HAP-1 (cell line): ENCODE results near the gene ZFPM1.
"Not testable (repeated sequence)": the region's sequence is repeated elsewhere in the genome, so short reads cannot be mapped to it uniquely, and the experiment has no call there.

ENCODE experiments used
- DNase-seq, 2 experiments: peaks; one replicate each; pipeline ENCODE4 v3.0.0-alpha.2; 2016 to 2020; ENCODE audit warnings: low spot score in 2 of 2
- H3K27me3 ChIP-seq: fragments of 250-450 bp; sonication (Bioruptor Pico); 2 replicates; pipeline ENCODE4 v1.5.1; 2020; ENCODE audit warnings: low read depth, mild to moderate bottlenecking, moderate library complexity
- H3K36me3 ChIP-seq: fragments of 250-450 bp; sonication (Bioruptor Pico); replicated peaks from 2 replicates; pipeline ENCODE4 v1.5.1; 2020; ENCODE audit warnings: mild to moderate bottlenecking
- H3K4me1 ChIP-seq: fragments of 250-450 bp; sonication (Bioruptor Pico); 2 replicates; pipeline ENCODE4 v1.5.1; 2020; ENCODE audit warnings: mild to moderate bottlenecking
- H3K4me3 ChIP-seq: fragments of 250-450 bp; sonication (Bioruptor Pico); 2 replicates; pipeline ENCODE4 v1.5.1; 2020; ENCODE audit warnings: mild to moderate bottlenecking, moderate library complexity
- H3K9me3 ChIP-seq: fragments of 250-450 bp; sonication (Bioruptor Pico); 2 replicates; pipeline ENCODE4 v1.5.1; 2020; ENCODE audit warnings: mild to moderate bottlenecking, moderate library complexity
- in situ Hi-C: fragments of 300-500 bp; cut with MboI; formaldehyde crosslinking; loops from 3 replicates; pipeline ENCODE4 v1.14.3; 2020; ENCODE audit warnings: low sequenced_read_pairs, inconsistent platforms, mixed read lengths

The ZFPM1 gene

DNA sequence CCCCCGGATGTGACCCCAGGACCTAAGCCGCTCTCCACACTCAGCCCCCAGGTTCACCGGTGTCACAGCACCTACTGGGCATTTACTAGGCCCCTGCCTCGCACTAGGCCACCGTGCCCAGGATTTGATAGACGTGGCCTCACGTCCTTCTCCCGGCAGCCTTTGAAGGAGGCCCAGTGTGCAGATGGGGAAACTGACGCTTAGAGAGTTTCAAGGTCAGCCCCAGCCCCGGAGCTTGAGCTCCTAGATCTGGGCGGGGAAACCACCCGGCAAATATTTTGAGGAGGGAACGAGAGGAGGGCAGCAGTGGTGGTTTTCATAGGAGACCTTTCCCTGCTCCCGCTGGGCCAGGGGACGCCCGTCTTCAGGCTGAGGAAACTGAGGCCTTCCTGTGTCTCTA lies 10.3 kb downstream of the ZFPM1 start:
- in situ Hi-C loops = no loop called here
- Histone ChIP-seq H3K9me3 (no peaks in the 10 kb centered on the region), H3K4me1 (no peaks in the 10 kb centered on the region), H3K4me3 (no peak overlapping the region), H3K27me3 (no peaks in the 10 kb centered on the region), H3K36me3 (no peaks in the 10 kb centered on the region)
- DNase-seq = no peak

GRCh38 chr16:88464447-88465318 lies 11.6 kb downstream of the ZFPM1 start:
- Histone ChIP-seq H3K9me3 (no peaks in the 10 kb centered on the region), H3K36me3 (no peaks in the 10 kb centered on the region), H3K4me3 (no peak overlapping the region), H3K27me3 (no peaks in the 10 kb centered on the region), H3K4me1 (no peaks in the 10 kb centered on the region)
- in situ Hi-C loops = no loop called here
- DNase-seq = no peak

GRCh38 chr16:88465387-88465983 lies 12.4 kb downstream of the ZFPM1 start:
- Histone ChIP-seq H3K36me3 (no peaks in the 10 kb centered on the region), H3K9me3 (no peaks in the 10 kb centered on the region), H3K4me3 (no peak overlapping the region), H3K27me3 (no peaks in the 10 kb centered on the region), H3K4me1 (no peaks in the 10 kb centered on the region)
- DNase-seq = no peak
- in situ Hi-C loops = no loop called here

- no peaks in the 10 kb centered on the region for H3K9me3 ChIP-seq
- H3K36me3 ChIP-seq = no peaks in the 10 kb centered on the region
- no peaks in the 10 kb centered on the region for H3K4me1 ChIP-seq
- DNase-seq = no peak
- in situ Hi-C loops = no loop called here
- no peak overlapping the region for H3K4me3 ChIP-seq
- H3K27me3 ChIP-seq = no peaks in the 10 kb centered on the region
Measured at GRCh38 chr16:88466175-88466862, 13.2 kb downstream of the ZFPM1 start.

DNA sequence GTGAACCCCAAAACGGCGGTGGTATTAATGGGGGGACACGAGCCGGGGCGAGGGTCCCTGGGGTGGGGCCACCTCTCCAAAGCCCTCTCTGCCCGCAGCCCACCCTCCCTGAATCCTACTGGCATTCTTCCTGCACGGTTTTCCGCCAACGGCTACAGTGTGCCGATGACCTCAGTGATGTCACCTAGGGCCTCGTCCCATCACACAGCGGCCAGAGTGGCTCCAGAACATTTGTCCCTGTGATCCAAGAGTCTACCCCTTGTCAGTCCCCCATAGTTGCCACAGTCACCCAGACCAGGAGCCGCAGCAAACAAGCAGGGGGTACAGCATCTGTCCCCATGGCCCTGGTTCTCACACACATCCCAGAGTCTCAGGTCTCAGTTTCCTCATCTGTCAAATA lies 13.9 kb downstream of the ZFPM1 start:
- no peak for DNase-seq
- no peaks in the 10 kb centered on the region for H3K36me3 ChIP-seq
- no peak overlapping the region for H3K4me3 ChIP-seq
- H3K4me1 ChIP-seq = no peaks in the 10 kb centered on the region
- no peaks in the 10 kb centered on the region for H3K27me3 ChIP-seq
- no peaks in the 10 kb centered on the region for H3K9me3 ChIP-seq
- in situ Hi-C loops = no loop called here

DNA sequence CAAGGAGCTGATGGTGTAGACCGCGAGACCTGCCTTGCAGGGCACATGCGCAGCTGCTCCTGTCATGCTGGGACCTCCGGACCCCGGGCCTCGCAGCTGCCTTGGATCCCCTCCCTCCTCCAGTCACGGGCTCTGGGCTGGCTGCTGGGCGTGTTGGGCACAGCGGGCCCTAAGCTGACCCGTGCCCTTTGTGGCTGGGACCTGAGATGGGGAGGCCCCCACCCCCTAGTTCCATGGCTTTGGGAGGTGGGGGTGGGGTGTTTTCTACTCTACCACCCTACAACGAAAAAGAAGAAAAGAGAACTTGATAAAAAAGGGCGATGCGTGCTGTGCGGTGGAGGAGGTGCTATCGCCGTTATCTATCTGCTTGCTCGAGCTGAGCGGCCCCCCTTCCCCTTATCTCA lies 14.5 kb downstream of the ZFPM1 start:
- Histone ChIP-seq H3K4me3 (no peak overlapping the region), H3K27me3 (no peaks in the 10 kb centered on the region), H3K9me3 (no peaks in the 10 kb centered on the region), H3K4me1 (no peaks in the 10 kb centered on the region), H3K36me3 (no peaks in the 10 kb centered on the region)
- in situ Hi-C loops = no loop called here
- no peak for DNase-seq

GRCh38 chr16:88468275-88469129 lies 15.4 kb downstream of the ZFPM1 start:
- Histone ChIP-seq H3K36me3 (no peaks in the 10 kb centered on the region), H3K27me3 (no peaks in the 10 kb centered on the region), H3K4me1 (no peaks in the 10 kb centered on the region), H3K4me3 (no peak overlapping the region), H3K9me3 (no peaks in the 10 kb centered on the region)
- peak; percentile 48 to 77 for DNase-seq
- in situ Hi-C loops = no loop called here

- no peaks in the 10 kb centered on the region for H3K27me3 ChIP-seq
Measured at GRCh38 chr16:88469615-88470395, 16.7 kb downstream of the ZFPM1 start.

DNA sequence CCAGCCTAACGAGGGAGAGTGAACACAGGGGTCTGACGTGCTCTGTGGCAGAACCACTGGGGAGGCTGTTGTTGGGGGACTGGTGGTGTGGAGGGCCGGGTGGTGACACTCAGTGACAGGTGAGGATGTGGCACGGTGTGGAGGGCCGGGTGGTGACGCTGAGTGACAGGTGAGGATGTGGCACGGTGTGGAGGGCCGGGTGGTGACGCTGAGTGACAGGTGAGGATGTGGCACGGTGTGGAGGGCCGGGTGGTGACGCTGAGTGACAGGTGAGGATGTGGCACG lies 17.3 kb downstream of the ZFPM1 start:
- H3K9me3 ChIP-seq, H3K4me3 ChIP-seq, H3K27me3 ChIP-seq, DNase-seq, H3K4me1 ChIP-seq, in situ Hi-C loops, H3K36me3 ChIP-seq: not testable (repeated sequence)

More at GRCh38 chr16:88469615-88470395, 16.7 kb downstream of the ZFPM1 start:
- no peaks in the 10 kb centered on the region for H3K9me3 ChIP-seq
- no peak for DNase-seq
- H3K4me1 ChIP-seq = no peaks in the 10 kb centered on the region
- no peaks in the 10 kb centered on the region for H3K36me3 ChIP-seq
- in situ Hi-C loops = no loop called here
- H3K4me3 ChIP-seq = no peak overlapping the region

DNA sequence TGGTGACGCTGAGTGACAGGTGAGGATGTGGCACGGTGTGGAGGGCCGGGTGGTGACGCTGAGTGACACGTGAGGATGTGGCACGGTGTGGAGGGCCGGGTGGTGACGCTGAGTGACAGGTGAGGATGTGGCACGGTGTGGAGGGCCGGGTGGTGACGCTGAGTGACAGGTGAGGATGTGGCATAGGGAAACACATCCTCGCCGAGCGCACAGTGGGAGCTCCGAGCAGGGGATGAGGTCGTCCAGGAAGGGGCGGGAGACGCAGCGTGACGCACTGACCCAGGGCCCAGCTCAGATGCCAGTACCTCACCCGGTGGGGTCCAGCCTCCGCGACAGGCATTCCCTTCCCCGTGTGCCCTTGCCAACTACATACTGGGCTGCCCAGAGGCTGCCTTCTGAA lies 17.6 kb downstream of the ZFPM1 start:
- H3K9me3 ChIP-seq, H3K4me1 ChIP-seq, H3K27me3 ChIP-seq, H3K4me3 ChIP-seq, H3K36me3 ChIP-seq, in situ Hi-C loops, DNase-seq: not testable (repeated sequence)

- no peaks in the 10 kb centered on the region for H3K36me3 ChIP-seq
- in situ Hi-C loops = no loop called here
- H3K27me3 ChIP-seq = no peaks in the 10 kb centered on the region
- H3K4me3 ChIP-seq = no peak overlapping the region
- H3K9me3 ChIP-seq = no peaks in the 10 kb centered on the region
- no peak for DNase-seq
- H3K4me1 ChIP-seq = no peaks in the 10 kb centered on the region
Measured at GRCh38 chr16:88471115-88471514, 18.0 kb downstream of the ZFPM1 start.

GRCh38 chr16:88471575-88471974 lies 18.5 kb downstream of the ZFPM1 start:
- H3K4me3 ChIP-seq = no peak overlapping the region
- in situ Hi-C loops = no loop called here
- no peaks in the 10 kb centered on the region for H3K9me3 ChIP-seq

GRCh38 chr16:88472069-88472468 lies 19.0 kb downstream of the ZFPM1 start:
- no peak for DNase-seq
- in situ Hi-C loops = no loop called here
- Histone ChIP-seq H3K9me3 (no peaks in the 10 kb centered on the region), H3K4me1 (no peaks in the 10 kb centered on the region), H3K36me3 (no peaks in the 10 kb centered on the region), H3K27me3 (no peaks in the 10 kb centered on the region), H3K4me3 (no peak overlapping the region)

More at GRCh38 chr16:88471575-88471974, 18.5 kb downstream of the ZFPM1 start:
- H3K4me1 ChIP-seq = no peaks in the 10 kb centered on the region
- no peaks in the 10 kb centered on the region for H3K36me3 ChIP-seq
- DNase-seq = no peak
- H3K27me3 ChIP-seq = no peaks in the 10 kb centered on the region
